ENCODE data around the gene MRPL32.

- TF ChIP-seq EP300 (IDR thresholded peaks at IDR 0.05) (no peak), POLR2A (IDR thresholded peaks at IDR 0.05) (no peak), CTCF (IDR thresholded peaks at IDR 0.05) (no peak)
These were observed 7.8 kb upstream of the MRPL32 start for GRCh38 chr7:42924223-42924838.
